VCaP (cell line): ENCODE results near the gene MYBPC3.

Experiments used
- H3K27ac ChIP-seq: fragments of 450-650 bp; 2 replicates; pipeline ENCODE4 v1.5.1; 2017
- TF ChIP-seq, protein P1 (sequence below): fragments of 450-650 bp; conservative IDR thresholded peaks from 2 replicates; pipeline ENCODE4 v1.5.1; 2017; ENCODE audit warnings: mild to moderate bottlenecking, moderate library complexity

Gene MYBPC3

DNA sequence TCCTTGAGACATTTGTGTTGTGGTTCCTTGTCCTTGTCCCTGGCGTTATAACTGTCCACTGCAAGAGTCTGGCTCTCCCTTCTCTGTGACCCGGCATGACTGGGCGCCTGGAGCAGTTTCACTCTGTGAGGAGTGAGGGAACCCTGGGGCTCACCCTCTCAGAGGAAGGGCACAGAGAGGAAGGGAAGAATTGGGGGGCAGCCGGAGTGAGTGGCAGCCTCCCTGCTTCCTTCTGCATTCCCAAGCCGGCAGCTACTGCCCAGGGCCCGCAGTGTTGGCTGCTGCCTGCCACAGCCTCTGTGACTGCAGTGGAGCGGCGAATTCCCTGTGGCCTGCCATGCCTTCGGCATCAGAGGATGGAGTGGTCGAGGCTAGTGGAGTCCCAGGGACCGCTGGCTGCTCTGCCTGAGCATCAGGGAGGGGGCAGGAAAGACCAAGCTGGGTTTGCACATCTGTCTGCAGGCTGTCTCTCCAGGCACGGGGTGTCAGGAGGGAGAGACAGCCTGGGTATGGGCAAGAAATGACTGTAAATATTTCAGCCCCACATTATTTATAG, 23.0 kb downstream of the MYBPC3 start:
- TF ChIP-seq, protein P1, sequence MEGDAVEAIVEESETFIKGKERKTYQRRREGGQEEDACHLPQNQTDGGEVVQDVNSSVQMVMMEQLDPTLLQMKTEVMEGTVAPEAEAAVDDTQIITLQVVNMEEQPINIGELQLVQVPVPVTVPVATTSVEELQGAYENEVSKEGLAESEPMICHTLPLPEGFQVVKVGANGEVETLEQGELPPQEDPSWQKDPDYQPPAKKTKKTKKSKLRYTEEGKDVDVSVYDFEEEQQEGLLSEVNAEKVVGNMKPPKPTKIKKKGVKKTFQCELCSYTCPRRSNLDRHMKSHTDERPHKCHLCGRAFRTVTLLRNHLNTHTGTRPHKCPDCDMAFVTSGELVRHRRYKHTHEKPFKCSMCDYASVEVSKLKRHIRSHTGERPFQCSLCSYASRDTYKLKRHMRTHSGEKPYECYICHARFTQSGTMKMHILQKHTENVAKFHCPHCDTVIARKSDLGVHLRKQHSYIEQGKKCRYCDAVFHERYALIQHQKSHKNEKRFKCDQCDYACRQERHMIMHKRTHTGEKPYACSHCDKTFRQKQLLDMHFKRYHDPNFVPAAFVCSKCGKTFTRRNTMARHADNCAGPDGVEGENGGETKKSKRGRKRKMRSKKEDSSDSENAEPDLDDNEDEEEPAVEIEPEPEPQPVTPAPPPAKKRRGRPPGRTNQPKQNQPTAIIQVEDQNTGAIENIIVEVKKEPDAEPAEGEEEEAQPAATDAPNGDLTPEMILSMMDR: no peak
- peak overlapping the region; percentile 41; the same call in 1 of the 2 replicates for H3K27ac ChIP-seq

- H3K27ac ChIP-seq: no peak overlapping the region
- TF ChIP-seq, protein P1: no peak
Observed at GRCh38 chr11:47328449-47329390, 23.8 kb downstream of the MYBPC3 start.

DNA sequence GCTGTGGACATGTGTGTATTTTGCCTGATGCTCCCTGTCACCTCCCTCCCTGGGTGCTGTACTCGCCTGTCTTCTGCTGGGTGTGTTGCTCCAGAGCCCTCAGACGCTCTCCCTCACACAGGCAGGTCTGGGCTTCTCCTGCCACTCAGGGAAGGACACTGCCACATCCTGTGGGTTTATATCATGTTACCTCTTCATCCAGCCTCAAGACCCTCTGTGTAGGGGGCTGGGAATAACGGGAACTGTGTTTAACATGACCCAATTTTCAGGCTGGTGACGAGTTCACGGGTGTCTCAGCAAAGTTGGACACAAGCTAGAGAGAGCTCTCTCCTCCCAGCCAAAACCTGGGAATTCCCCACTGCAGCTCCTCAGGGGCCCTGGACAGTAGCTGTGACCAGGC, 24.6 kb downstream of the MYBPC3 start:
- TF ChIP-seq, protein P1: no peak
- no peak overlapping the region for H3K27ac ChIP-seq

DNA sequence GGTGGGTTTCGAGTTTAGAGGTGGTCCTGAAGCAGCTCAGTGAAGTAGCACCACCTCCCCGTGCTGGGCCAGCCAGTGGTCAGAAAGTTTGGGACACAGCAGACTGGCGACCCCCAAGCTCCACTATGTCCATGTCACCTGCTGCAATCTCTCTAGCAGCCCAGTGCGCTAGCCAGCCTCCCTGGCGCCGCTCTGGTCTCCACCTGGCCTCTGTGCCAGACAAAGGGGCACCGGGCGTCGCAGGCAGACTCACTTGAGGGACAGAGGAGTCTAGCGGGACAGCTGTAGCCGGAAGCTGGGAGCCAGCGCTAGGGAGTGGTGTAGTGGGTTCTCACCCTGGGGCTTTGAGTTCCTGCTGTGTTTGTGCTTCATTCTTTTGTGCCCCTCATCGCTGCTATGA, 25.5 kb downstream of the MYBPC3 start:
- no peak overlapping the region for H3K27ac ChIP-seq
- TF ChIP-seq, protein P1: no peak

DNA sequence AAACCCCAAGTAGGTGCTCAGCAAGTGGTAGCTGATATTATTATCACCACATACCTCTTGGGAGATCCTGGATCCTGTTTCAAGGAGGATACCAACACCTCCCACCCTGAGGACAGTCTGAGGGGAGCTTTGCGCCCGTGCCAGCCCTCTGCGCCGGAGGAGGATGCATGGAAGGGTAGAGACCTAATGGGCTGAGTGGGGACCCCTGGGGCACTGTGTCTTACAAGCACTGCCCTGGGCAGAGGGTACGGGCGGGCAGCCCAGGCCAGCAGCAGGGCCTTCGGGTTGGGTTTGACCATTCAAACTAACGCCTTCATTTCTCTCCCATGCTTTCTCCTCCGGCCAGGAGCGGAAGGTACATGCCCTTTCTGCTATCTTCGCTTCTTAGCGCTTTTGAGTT, 26.3 kb downstream of the MYBPC3 start:
- TF ChIP-seq, protein P1: no peak
- no peak overlapping the region for H3K27ac ChIP-seq

GRCh38 chr11:47325271-47326041, 27.0 kb downstream of the MYBPC3 start:
- TF ChIP-seq, protein P1: no peak
- H3K27ac ChIP-seq: no peak overlapping the region

- TF ChIP-seq, protein P1: no peak
- H3K27ac ChIP-seq: no peak overlapping the region
Observed at GRCh38 chr11:47324520-47324919, 28.0 kb downstream of the MYBPC3 start.
